Cardiac fibroblast (primary cell): ENCODE measurements around the gene BST2.

Source experiments
- DNase-seq, 2 donors: peaks; one replicate each; pipeline versions ENCODE4 v3.0.0 to v3.0.0-alpha.2; 2010; ENCODE audit warnings: low read depth in 2 of 2
- H3K4me3 ChIP-seq, 2 donors: replicated peaks in 1 of 2; 1 replicate in 1 of 2; 2 replicates in 1 of 2; pipeline ENCODE4 v1.5.1; 2011; ENCODE audit warnings: low read depth in 2 of 2, low read length in 2 of 2, mild to moderate bottlenecking in 2 of 2, moderate library complexity in 1 of 2
- TF ChIP-seq, protein P1 (sequence below): IDR thresholded peaks from one replicate; pipeline ENCODE4 v1.5.1; 2011; ENCODE audit warnings: low read depth, mild to moderate bottlenecking, low read length, inconsistent platforms

Gene BST2

DNA sequence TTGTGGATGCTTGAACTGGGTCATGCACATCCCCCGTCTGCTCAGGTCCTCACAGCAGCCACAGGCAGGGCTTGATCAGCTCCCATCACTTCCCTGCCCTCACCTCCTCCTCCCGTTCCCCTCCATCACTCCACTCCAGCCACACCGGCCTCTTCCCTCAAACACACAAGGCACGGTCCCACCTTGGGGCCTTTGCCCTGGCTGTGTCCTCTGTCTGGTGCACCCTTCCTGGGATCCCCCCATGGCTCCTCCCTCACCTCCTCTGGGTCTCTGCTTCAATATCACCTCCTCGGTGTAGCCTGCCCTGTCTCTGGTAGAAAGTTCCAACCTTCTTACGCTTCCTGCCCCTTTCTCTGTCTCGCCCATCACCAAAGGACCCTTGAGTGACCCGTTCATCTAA is 52.0 kb downstream of the BST2 start:
- no peak overlapping the region for H3K4me3 ChIP-seq
- no peak for DNase-seq
- TF ChIP-seq, protein P1, sequence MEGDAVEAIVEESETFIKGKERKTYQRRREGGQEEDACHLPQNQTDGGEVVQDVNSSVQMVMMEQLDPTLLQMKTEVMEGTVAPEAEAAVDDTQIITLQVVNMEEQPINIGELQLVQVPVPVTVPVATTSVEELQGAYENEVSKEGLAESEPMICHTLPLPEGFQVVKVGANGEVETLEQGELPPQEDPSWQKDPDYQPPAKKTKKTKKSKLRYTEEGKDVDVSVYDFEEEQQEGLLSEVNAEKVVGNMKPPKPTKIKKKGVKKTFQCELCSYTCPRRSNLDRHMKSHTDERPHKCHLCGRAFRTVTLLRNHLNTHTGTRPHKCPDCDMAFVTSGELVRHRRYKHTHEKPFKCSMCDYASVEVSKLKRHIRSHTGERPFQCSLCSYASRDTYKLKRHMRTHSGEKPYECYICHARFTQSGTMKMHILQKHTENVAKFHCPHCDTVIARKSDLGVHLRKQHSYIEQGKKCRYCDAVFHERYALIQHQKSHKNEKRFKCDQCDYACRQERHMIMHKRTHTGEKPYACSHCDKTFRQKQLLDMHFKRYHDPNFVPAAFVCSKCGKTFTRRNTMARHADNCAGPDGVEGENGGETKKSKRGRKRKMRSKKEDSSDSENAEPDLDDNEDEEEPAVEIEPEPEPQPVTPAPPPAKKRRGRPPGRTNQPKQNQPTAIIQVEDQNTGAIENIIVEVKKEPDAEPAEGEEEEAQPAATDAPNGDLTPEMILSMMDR, result no peak
